Activated CD4-positive, alpha-beta T cell treated with anti-CD3 and anti-CD28 coated beads for 48 hours (primary cell): Measurements from ENCODE around the gene RTP5.

Experiments used
- DNase-seq: peaks from one replicate; pipeline ENCODE4 v3.0.0-alpha.2; 2020

Gene RTP5

GRCh38 chr2:241844066-241844728 is 25.3 kb upstream of the RTP5 start:
- DNase-seq, result peak; percentile 91

- no peak for DNase-seq
Measured at GRCh38 chr2:241844831-241845578, 24.5 kb upstream of the RTP5 start.

GRCh38 chr2:241846406-241846805 is 23.1 kb upstream of the RTP5 start:
- DNase-seq, result no peak

- DNase-seq, result no peak
Measured at GRCh38 chr2:241848761-241849615, 20.5 kb upstream of the RTP5 start.

GRCh38 chr2:241849616-241850543 is 19.6 kb upstream of the RTP5 start:
- DNase-seq, result no peak

GRCh38 chr2:241850544-241851324 is 18.8 kb upstream of the RTP5 start:
- DNase-seq, result no peak

GRCh38 chr2:241851325-241852115 is 18.0 kb upstream of the RTP5 start:
- DNase-seq, result no peak

GRCh38 chr2:241852116-241852980 is 17.2 kb upstream of the RTP5 start:
- DNase-seq, result no peak

GRCh38 chr2:241852981-241853631 is 16.4 kb upstream of the RTP5 start:
- no peak for DNase-seq

GRCh38 chr2:241853651-241854341 is 15.7 kb upstream of the RTP5 start:
- DNase-seq, result peak; percentile 14

GRCh38 chr2:241854342-241855244 is 14.9 kb upstream of the RTP5 start:
- no peak for DNase-seq

- peak; percentile 1 for DNase-seq
Measured at GRCh38 chr2:241855245-241855887, 14.2 kb upstream of the RTP5 start.

- DNase-seq, result no peak
Measured at GRCh38 chr2:241855888-241856422, 13.6 kb upstream of the RTP5 start.

- DNase-seq, result no peak
Measured at GRCh38 chr2:241857041-241857541, 12.4 kb upstream of the RTP5 start.

GRCh38 chr2:241857572-241858121 is 11.9 kb upstream of the RTP5 start:
- DNase-seq, result no peak
